AG04449 (cell line): ENCODE data around the gene MEG3.

ENCODE experiments used
- CTCF ChIA-PET: fragments of 350-600 bp; formaldehyde crosslinking; extraction: SDS; loops from one replicate; lab custom pipeline; 2021; ENCODE audit warnings: antibody characterized with exemption; lab: Yijun Ruan, JAX
- POLR2A ChIA-PET: fragments of 400-600, 350-600 bp; formaldehyde crosslinking; extraction: SDS; loops from one replicate; lab custom pipeline; 2020; ENCODE audit warnings: antibody characterized with exemption, inconsistent platforms; lab: Yijun Ruan, JAX
- DNase-seq: peaks from one replicate; pipeline ENCODE4 v3.0.0-alpha.2; 2010; ENCODE audit warnings: low read depth, low spot score
- H3K4me3 ChIP-seq: 2 replicates; pipeline ENCODE4 v1.5.1; 2011; ENCODE audit warnings: low read depth, mild to moderate bottlenecking, control low read depth, low read length
- TF ChIP-seq, protein P1 (sequence below): IDR thresholded peaks from one replicate; pipeline ENCODE4 v1.5.1; 2011; ENCODE audit warnings: mild to moderate bottlenecking, moderate library complexity, low read length, control low read depth, inconsistent platforms; ENCODE audit not compliant: insufficient read depth; ENCODE audit errors: missing control alignments

The MEG3 gene

DNA sequence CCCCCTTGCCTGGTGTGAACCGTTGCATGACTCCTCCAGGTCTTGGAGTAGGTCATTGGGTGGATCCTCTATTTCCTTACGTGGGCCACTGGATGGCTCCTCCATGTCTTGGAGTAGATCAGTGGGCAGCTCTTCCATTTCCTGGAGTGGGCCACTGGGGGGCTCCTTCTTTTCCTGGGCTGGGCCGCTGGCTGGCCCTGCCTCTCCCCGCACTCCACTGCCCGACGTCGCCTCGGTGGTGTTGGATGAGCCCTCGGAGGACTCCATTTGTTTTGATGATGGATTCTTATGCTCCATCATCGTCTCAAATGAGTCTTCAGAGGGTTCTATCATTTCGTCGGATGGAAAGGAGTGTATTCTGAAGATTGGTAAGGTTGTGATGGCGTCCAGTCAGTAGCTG is 58.5 kb downstream of the MEG3 start:
- POLR2A ChIA-PET: no interaction called here
- TF ChIP-seq, protein P1, sequence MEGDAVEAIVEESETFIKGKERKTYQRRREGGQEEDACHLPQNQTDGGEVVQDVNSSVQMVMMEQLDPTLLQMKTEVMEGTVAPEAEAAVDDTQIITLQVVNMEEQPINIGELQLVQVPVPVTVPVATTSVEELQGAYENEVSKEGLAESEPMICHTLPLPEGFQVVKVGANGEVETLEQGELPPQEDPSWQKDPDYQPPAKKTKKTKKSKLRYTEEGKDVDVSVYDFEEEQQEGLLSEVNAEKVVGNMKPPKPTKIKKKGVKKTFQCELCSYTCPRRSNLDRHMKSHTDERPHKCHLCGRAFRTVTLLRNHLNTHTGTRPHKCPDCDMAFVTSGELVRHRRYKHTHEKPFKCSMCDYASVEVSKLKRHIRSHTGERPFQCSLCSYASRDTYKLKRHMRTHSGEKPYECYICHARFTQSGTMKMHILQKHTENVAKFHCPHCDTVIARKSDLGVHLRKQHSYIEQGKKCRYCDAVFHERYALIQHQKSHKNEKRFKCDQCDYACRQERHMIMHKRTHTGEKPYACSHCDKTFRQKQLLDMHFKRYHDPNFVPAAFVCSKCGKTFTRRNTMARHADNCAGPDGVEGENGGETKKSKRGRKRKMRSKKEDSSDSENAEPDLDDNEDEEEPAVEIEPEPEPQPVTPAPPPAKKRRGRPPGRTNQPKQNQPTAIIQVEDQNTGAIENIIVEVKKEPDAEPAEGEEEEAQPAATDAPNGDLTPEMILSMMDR: no peak
- CTCF ChIA-PET: interaction anchor here (1.6 kb wide), 1 partner anchor 39 kb away, joined by 3 read pairs; no protein-coding TSS in a partner anchor
- no peak overlapping the region for H3K4me3 ChIP-seq
- DNase-seq: no peak

DNA sequence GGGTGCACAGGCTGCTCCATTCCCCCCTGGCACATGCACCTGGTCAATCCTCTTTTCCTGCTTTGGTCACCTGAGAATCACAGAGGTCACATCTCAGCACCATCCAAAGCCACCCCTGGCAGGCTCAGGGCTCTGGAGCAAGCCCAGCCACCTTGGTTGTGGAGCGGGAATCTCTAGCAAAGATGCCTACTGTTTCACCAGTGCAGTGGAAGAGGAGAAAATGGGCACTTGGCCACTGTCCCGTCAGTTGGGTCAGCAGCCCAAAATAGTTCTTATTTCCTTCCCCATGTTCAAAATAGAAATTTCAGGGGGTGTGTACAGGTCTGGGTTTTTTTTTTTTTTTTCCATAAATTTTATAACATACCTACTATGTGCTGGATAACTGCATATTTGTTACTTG is 59.3 kb downstream of the MEG3 start:
- POLR2A ChIA-PET: no interaction called here
- DNase-seq: no peak
- TF ChIP-seq, protein P1: no peak
- CTCF ChIA-PET: interaction anchor here (1.6 kb wide), 1 partner anchor 39 kb away, joined by 3 read pairs; no protein-coding TSS in a partner anchor
- no peak overlapping the region for H3K4me3 ChIP-seq

DNA sequence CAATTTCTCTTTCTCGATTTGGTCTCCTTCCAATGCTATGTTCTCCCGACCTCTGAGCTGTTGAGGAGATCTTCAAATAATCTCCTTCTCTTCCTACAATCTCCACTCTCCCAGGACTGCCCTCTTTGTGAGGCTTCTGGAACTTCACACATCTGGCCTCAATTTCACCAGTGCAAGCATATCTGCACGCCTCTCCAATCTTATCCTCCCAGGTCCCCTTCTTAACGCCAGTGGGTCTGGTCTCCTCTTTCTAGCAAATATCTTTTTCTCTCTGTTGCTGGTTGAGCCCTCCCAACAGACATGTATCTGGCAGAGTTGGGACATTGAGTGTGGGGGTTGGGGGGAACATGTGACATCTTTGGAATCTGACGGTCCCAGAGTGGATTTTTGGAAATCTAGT is 59.7 kb downstream of the MEG3 start:
- ChIA-PET CTCF (interaction anchor here (1.6 kb wide), 1 partner anchor 40 kb away, joined by 3 read pairs; no protein-coding TSS in a partner anchor), POLR2A (no interaction called here)
- TF ChIP-seq, protein P1: no peak
- no peak overlapping the region for H3K4me3 ChIP-seq
- DNase-seq: no peak

DNA sequence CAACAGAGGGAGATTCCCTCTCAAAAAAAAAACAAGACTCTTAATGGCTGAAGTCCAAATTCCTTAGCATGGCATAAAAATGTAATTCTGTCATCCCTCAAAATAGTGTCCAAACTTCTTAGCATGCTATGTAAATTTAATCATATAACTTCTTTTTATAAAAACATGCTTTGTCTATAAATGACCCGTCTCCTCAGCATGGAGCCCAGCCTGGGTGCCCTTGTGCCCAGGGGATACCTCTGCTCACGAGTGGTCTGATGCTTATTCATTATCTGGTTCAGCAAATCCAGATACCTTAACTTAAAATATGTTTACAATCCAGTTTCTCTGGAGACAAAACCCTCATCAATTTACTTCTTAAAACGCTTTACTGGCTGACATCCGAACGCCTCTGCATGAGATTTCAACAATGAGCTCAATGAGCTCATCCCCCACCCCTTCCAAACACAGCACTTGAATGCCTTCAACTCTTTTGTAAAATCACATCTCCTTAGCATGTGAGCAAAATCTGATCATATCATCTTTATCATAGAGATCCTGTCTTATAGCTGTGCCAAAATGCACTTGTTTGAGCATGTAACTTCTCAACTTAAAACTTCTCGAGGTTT is 61.9 kb downstream of the MEG3 start:
- ChIA-PET CTCF (no interaction called here), POLR2A (no interaction called here)
- no peak for DNase-seq
- TF ChIP-seq, protein P1: no peak
- H3K4me3 ChIP-seq: no peak overlapping the region

DNA sequence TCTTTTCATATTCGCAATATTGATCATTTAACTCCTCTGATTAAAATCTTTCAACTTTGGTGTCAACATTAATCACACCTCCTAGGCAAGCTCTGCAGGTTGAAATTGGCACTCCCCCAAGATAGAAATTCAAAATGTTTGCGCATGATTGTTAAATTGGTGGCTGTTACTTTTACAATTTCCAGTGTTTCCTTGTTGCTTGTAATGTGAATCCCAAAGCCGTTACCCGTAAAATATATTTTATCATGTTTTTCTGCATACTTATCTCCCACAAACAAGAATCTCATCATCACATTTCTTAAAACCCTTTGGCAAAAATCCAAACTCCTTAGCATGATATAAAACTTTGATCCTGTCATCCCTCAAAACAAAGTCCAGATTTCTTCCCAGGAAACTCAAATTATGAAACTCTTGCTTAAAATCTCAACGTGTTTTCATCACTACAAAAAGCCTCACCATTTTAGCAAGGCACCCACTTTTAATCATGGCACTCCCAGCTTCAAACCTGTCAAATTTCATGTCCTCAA is 62.9 kb downstream of the MEG3 start:
- TF ChIP-seq, protein P1: no peak
- no peak for DNase-seq
- POLR2A ChIA-PET: no interaction called here
- CTCF ChIA-PET: no interaction called here
- H3K4me3 ChIP-seq: no peak overlapping the region

DNA sequence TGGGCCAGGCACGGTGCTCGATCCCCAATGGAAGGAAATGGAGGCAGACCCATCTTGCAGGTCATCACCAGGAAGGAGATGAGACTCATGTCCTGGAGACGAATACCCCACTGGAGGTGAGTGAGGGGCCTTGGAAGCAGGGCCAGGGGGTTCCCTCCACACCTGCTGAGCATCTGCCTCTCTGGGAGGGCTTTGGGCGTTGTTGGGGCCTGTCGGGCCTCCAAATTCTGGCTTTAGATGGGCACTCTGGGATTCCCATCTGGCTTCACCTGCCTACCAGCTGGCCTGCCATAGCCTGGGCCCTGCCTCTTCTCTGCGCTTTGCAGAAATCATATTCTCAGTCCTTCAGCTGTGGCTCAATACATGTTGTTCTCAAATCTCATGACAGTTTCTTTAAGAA is 63.7 kb downstream of the MEG3 start:
- no peak overlapping the region for H3K4me3 ChIP-seq
- TF ChIP-seq, protein P1: no peak
- CTCF ChIA-PET: interaction anchor here (1.3 kb wide), 1 partner anchor 10 kb away, joined by 5 read pairs; no protein-coding TSS in a partner anchor
- POLR2A ChIA-PET: no interaction called here
- no peak for DNase-seq
